HG03571 (cell line): ENCODE results near the gene DENND1A.
"Not testable (repeated sequence)": the region's sequence is repeated elsewhere in the genome, so short reads cannot be mapped to it uniquely, and the experiment has no call there.

ENCODE experiments used
- ATAC-seq: cut with Tn5 transposase; IDR thresholded peaks from one replicate; pipeline ENCODE4 v1.9.1; 2021; ENCODE audit not compliant: unreplicated experiment

The DENND1A gene

GRCh38 chr9:123925161-123925560 lies 4.8 kb downstream of the DENND1A start:
- ATAC-seq, result no peak

- no peak for ATAC-seq
Observed at GRCh38 chr9:123924727-123925126, 5.2 kb downstream of the DENND1A start.

GRCh38 chr9:123923884-123924283 lies 6.0 kb downstream of the DENND1A start:
- no peak for ATAC-seq

- no peak for ATAC-seq
Observed at GRCh38 chr9:123923377-123923776, 6.5 kb downstream of the DENND1A start.

GRCh38 chr9:123922911-123923310 lies 7.0 kb downstream of the DENND1A start:
- no peak for ATAC-seq

- ATAC-seq, result no peak
Observed at GRCh38 chr9:123922431-123922830, 7.5 kb downstream of the DENND1A start.

GRCh38 chr9:123914517-123915196 lies 15.3 kb downstream of the DENND1A start:
- ATAC-seq, result no peak

GRCh38 chr9:123912167-123912897 lies 17.6 kb downstream of the DENND1A start:
- ATAC-seq, result no peak

GRCh38 chr9:123911024-123911423 lies 18.9 kb downstream of the DENND1A start:
- no peak for ATAC-seq

- not testable (repeated sequence) for ATAC-seq
Observed at GRCh38 chr9:123909192-123909591, 20.7 kb downstream of the DENND1A start.

GRCh38 chr9:123903550-123903949 lies 26.4 kb downstream of the DENND1A start:
- ATAC-seq, result not testable (repeated sequence)

GRCh38 chr9:123894822-123895221 lies 35.1 kb downstream of the DENND1A start:
- no peak for ATAC-seq

- no peak for ATAC-seq
Observed at GRCh38 chr9:123893831-123894460, 36.0 kb downstream of the DENND1A start.

GRCh38 chr9:123893115-123893514 lies 36.8 kb downstream of the DENND1A start:
- ATAC-seq, result no peak

- no peak for ATAC-seq
Observed at GRCh38 chr9:123887837-123888236, 42.1 kb downstream of the DENND1A start.

- not testable (repeated sequence) for ATAC-seq
Observed at GRCh38 chr9:123885834-123886233, 44.1 kb downstream of the DENND1A start.

- ATAC-seq, result no peak
Observed at GRCh38 chr9:123883634-123884033, 46.3 kb downstream of the DENND1A start.

GRCh38 chr9:123881604-123882003 lies 48.3 kb downstream of the DENND1A start:
- ATAC-seq, result no peak

GRCh38 chr9:123880420-123880819 lies 49.5 kb downstream of the DENND1A start:
- no peak for ATAC-seq

GRCh38 chr9:123876750-123877149 lies 53.2 kb downstream of the DENND1A start:
- no peak for ATAC-seq

GRCh38 chr9:123872710-123873109 lies 57.2 kb downstream of the DENND1A start:
- ATAC-seq, result no peak

- no peak for ATAC-seq
Observed at GRCh38 chr9:123871781-123872180, 58.1 kb downstream of the DENND1A start.
